ENCODE data around the gene OSBP2.
"Not testable (repeated sequence)": the region's sequence is repeated elsewhere in the genome, so short reads cannot be mapped to it uniquely, and the experiment has no call there.

DNA sequence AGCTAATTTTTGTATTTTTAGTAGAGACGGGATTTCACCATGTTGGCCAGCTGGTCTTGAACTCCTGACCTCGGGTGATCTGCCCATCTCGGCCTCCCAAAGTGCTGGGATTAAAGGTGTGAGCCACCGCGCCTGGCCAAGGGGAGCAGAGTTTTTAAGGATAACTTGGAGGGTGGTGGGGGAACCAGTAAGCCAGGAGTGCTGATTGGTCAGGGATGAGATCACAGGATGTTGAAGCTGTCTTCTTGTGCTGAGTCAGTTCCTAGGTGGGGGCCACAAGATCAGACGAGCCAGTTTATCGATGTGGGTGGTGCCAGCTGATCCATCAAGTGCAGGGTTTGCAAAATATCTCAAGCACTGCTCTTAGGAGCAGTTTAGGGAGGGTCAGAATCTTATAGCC lies 45.3 kb downstream of the OSBP2 start:
- not testable (repeated sequence) for TF ChIP-seq EP300 (IDR thresholded peaks at IDR 0.05; ENCODE audit: low read depth in 2 of 2, low read length in 2 of 2); EP300 (CRISPR knock-in tag; IDR thresholded peaks at IDR 0.05; ENCODE audit: borderline replicate concordance)
- TF ChIP-seq, protein P1, sequence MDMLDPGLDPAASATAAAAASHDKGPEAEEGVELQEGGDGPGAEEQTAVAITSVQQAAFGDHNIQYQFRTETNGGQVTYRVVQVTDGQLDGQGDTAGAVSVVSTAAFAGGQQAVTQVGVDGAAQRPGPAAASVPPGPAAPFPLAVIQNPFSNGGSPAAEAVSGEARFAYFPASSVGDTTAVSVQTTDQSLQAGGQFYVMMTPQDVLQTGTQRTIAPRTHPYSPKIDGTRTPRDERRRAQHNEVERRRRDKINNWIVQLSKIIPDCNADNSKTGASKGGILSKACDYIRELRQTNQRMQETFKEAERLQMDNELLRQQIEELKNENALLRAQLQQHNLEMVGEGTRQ (IDR thresholded peaks at IDR 0.05; ENCODE audit: low read depth, low read length) = not testable (repeated sequence)
- TF ChIP-seq, protein P1 (CRISPR knock-in tag; IDR thresholded peaks at IDR 0.05; ENCODE audit: borderline replicate concordance) = not testable (repeated sequence)
